Mesenchymal stem cell (in vitro differentiated cells and primary cell): ENCODE measurements around the gene SFTPA1.
"Not testable (repeated sequence)": the region's sequence is repeated elsewhere in the genome, so short reads cannot be mapped to it uniquely, and the experiment has no call there.

Experiments used
- DNase-seq: peaks from one replicate; pipeline ENCODE4 v3.0.0-alpha.2; 2013
- H2AFZ ChIP-seq: one replicate; pipeline ENCODE4 v1.6.1; 2013; ENCODE audit warnings: low read depth, mild to moderate bottlenecking, control low read depth, inconsistent platforms, low read length, moderate library complexity
- H2AK5ac ChIP-seq: 2 replicates; pipeline ENCODE4 v1.6.1; 2013; ENCODE audit warnings: low read length, moderate library complexity, mild to moderate bottlenecking, inconsistent platforms; ENCODE audit not compliant: severe bottlenecking
- H2BK120ac ChIP-seq: one replicate; pipeline ENCODE4 v1.6.1; 2013; ENCODE audit warnings: low read depth, mild to moderate bottlenecking, inconsistent platforms, low read length, moderate library complexity
- H2BK12ac ChIP-seq, 2 experiments: one replicate each; pipeline ENCODE4 v1.6.1; 2013; ENCODE audit warnings: inconsistent platforms in 2 of 2, low read length in 2 of 2, mild to moderate bottlenecking in 2 of 2, moderate library complexity in 2 of 2, control low read depth in 1 of 2
- H2BK15ac ChIP-seq: one replicate; pipeline ENCODE4 v1.6.1; 2013; ENCODE audit warnings: mild to moderate bottlenecking, low read depth, inconsistent platforms; ENCODE audit not compliant: poor library complexity, severe bottlenecking
- H2BK5ac ChIP-seq: 2 replicates; pipeline ENCODE4 v1.6.1; 2013; ENCODE audit warnings: low read depth, mild to moderate bottlenecking, low read length, control low read depth, inconsistent platforms; ENCODE audit not compliant: poor library complexity, severe bottlenecking
- H3K14ac ChIP-seq, 2 experiments: one replicate each; pipeline ENCODE4 v1.6.1; 2013; ENCODE audit warnings: inconsistent platforms in 2 of 2, low read length in 2 of 2, control low read depth in 1 of 2, mild to moderate bottlenecking in 1 of 2, moderate library complexity in 1 of 2
- H3K18ac ChIP-seq, 2 experiments: one replicate each; pipeline ENCODE4 v1.6.1; 2013; ENCODE audit warnings: inconsistent platforms in 2 of 2, low read length in 2 of 2, control low read depth in 1 of 2, low read depth in 1 of 2, mild to moderate bottlenecking in 1 of 2
- H3K23ac ChIP-seq, 2 experiments: one replicate each; pipeline ENCODE4 v1.6.1; 2013; ENCODE audit warnings: inconsistent platforms in 2 of 2, low read length in 2 of 2, mild to moderate bottlenecking in 2 of 2, moderate library complexity in 2 of 2, control low read depth in 1 of 2
- H3K27ac ChIP-seq: 2 replicates; pipeline ENCODE4 v1.5.1; 2013; ENCODE audit warnings: mild to moderate bottlenecking, moderate library complexity, low read length, control low read depth, inconsistent platforms; ENCODE audit not compliant: poor library complexity, severe bottlenecking
- H3K27me3 ChIP-seq, 2 experiments: 2 replicates each; pipeline versions ENCODE4 v1.6.1 to v1.7.0; 2013; ENCODE audit warnings: low read length in 2 of 2, mild to moderate bottlenecking in 2 of 2, moderate library complexity in 2 of 2, control low read depth in 1 of 2, inconsistent platforms in 1 of 2; ENCODE audit not compliant: control insufficient read depth in 1 of 2, insufficient read depth in 1 of 2
- H3K36me3 ChIP-seq, 2 experiments: 2 replicates each; pipeline versions ENCODE4 v1.6.1 to v1.7.0; 2013; ENCODE audit warnings: low read length in 2 of 2, control low read depth in 1 of 2, inconsistent platforms in 1 of 2, low read depth in 1 of 2, mild to moderate bottlenecking in 1 of 2; ENCODE audit not compliant: insufficient read depth in 2 of 2, control insufficient read depth in 1 of 2
- H3K4ac ChIP-seq, 2 experiments: one replicate each; pipeline ENCODE4 v1.6.1; 2013; ENCODE audit warnings: inconsistent platforms in 2 of 2, low read length in 2 of 2, mild to moderate bottlenecking in 2 of 2, moderate library complexity in 2 of 2, control low read depth in 1 of 2, low read depth in 1 of 2
- H3K4me1 ChIP-seq: 2 replicates; pipeline ENCODE4 v1.6.1; 2013; ENCODE audit warnings: low read depth, low read length, control low read depth; ENCODE audit not compliant: control insufficient read depth, insufficient read depth
- H3K4me2 ChIP-seq: 2 replicates; pipeline ENCODE4 v1.6.1; 2013; ENCODE audit warnings: low read length, mild to moderate bottlenecking, inconsistent platforms; ENCODE audit not compliant: poor library complexity, severe bottlenecking
- H3K4me3 ChIP-seq, 2 experiments: 2 replicates each; pipeline versions ENCODE4 v1.5.1 to v1.7.0; 2013; ENCODE audit warnings: low read length in 2 of 2, mild to moderate bottlenecking in 2 of 2, control low read depth in 1 of 2, low read depth in 1 of 2; ENCODE audit not compliant: insufficient read depth in 1 of 2
- H3K79me1 ChIP-seq: replicated peaks from 2 replicates; pipeline ENCODE4 v1.6.1; 2013; ENCODE audit warnings: mild to moderate bottlenecking, control low read depth, low read length, inconsistent platforms; ENCODE audit not compliant: poor library complexity, severe bottlenecking
- H3K9ac ChIP-seq: 2 replicates; pipeline ENCODE4 v1.7.0; 2013; ENCODE audit warnings: mild to moderate bottlenecking, low read length, moderate library complexity
- H3K9me3 ChIP-seq: 2 replicates; pipeline ENCODE4 v1.7.0; 2013; ENCODE audit warnings: mild to moderate bottlenecking, low read length; ENCODE audit not compliant: control insufficient read depth
- H4K8ac ChIP-seq: one replicate; pipeline ENCODE4 v1.6.1; 2013; ENCODE audit warnings: inconsistent platforms, mild to moderate bottlenecking, low read length, moderate library complexity
- H4K91ac ChIP-seq: one replicate; pipeline ENCODE4 v1.6.1; 2013; ENCODE audit warnings: mild to moderate bottlenecking, low read length, inconsistent platforms
- WGBS: methylation state at CpG from one replicate; pipeline ENCODE4 v1.1.7; 2013; ENCODE audit warnings: mixed read lengths; 5-methylcytosine and 5-hydroxymethylcytosine counted together

The SFTPA1 gene

DNA sequence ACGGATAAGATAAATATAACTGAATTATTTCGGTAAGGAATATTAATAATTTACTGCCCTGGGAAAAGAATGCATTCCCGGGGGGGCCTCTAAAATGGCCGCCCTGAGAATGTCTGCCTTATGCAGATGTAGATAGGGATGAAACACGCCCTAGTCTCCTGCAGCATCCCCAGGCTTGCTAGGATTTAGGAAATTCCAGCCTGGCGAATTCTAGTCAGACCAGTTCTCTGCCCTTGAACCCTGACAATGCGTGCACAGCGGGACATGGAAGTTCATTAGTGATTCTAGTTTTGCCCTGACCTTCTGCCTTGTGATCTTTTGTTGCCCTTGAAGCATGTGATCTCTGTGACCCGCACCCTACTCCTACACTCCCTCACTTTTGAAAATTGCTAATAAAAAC lies 11.1 kb upstream of the SFTPA1 start:
- not testable (repeated sequence) for H2BK120ac ChIP-seq, H3K79me1 ChIP-seq, H3K36me3 ChIP-seq, H4K91ac ChIP-seq, H2BK5ac ChIP-seq, H3K9ac ChIP-seq, H3K4me3 ChIP-seq, H3K27ac ChIP-seq, H3K18ac ChIP-seq, H4K8ac ChIP-seq, DNase-seq, H2AK5ac ChIP-seq, H2AFZ ChIP-seq, H3K4ac ChIP-seq, H3K23ac ChIP-seq, H2BK12ac ChIP-seq, H3K14ac ChIP-seq, H3K4me2 ChIP-seq, H2BK15ac ChIP-seq, H3K4me1 ChIP-seq
- peaks cover 27% of the 10 kb centered on the region for H3K9me3 ChIP-seq
- H3K27me3 ChIP-seq, result peaks cover 9 to 44% of the 10 kb centered on the region in 2 experiments
- WGBS, result 86% methylated on average over 9 of the region's 9 CpGs

- Histone ChIP-seq H3K4ac (no peak overlapping the region), H3K9ac (no peak overlapping the region), H3K27me3 (peaks cover 26 to 53% of the 10 kb centered on the region in 2 experiments), H3K27ac (no peak overlapping the region), H3K4me3 (no peak overlapping the region), H3K14ac (no peak overlapping the region), H2BK15ac (no peak overlapping the region), H2AK5ac (no peak overlapping the region), H3K36me3 (no peaks in the 10 kb centered on the region), H3K79me1 (no peaks in the 10 kb centered on the region), H3K23ac (no peak overlapping the region), H2BK12ac (no peak overlapping the region), H4K91ac (no peak overlapping the region), H3K4me1 (no peaks in the 10 kb centered on the region), H2BK120ac (no peak overlapping the region), H3K9me3 (peaks cover 27% of the 10 kb centered on the region), H3K18ac (no peak overlapping the region), H2BK5ac (no peak overlapping the region), H3K4me2 (no peak overlapping the region), H2AFZ (no peak overlapping the region), H4K8ac (no peak overlapping the region)
- 33% methylated on average over 1 of the region's 1 CpG for WGBS
- no peak for DNase-seq
Observed at GRCh38 chr10:79601939-79602338, 8.8 kb upstream of the SFTPA1 start.

DNA sequence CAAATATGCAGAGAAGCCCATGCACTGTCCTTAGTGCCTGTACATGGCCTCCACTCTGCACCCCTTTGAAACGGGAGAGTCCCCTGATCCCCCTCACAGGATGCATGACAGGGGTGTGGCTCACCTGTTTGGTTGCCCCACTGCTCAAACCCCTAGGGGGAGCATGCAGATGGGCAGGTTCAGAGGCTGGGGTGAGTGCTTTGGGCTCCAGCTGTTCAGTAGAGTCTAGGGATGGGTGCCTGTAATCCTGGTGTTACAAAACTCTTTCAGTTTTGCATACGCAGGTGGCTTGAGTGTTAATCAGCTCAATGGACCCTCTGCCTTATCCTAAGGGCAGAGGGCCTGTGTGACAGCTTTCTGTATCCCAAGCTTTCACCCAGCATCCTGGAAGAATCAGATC lies 7.8 kb upstream of the SFTPA1 start:
- H3K9ac ChIP-seq, result no peak overlapping the region

GRCh38 chr10:79604294-79604693 lies 6.4 kb upstream of the SFTPA1 start:
- H2AK5ac ChIP-seq, result no peak overlapping the region
- no peak overlapping the region for H3K4ac ChIP-seq
- peaks cover 8% of the 10 kb centered on the region for H3K9me3 ChIP-seq
- H3K9ac ChIP-seq, result no peak overlapping the region
- H3K4me1 ChIP-seq, result no peaks in the 10 kb centered on the region
- no peak overlapping the region for H3K4me2 ChIP-seq
- no peak overlapping the region for H2BK5ac ChIP-seq
- H2BK15ac ChIP-seq, result no peak overlapping the region
- H3K36me3 ChIP-seq, result no peaks in the 10 kb centered on the region
- H4K8ac ChIP-seq, result no peak overlapping the region
- H4K91ac ChIP-seq, result no peak overlapping the region
- no peak overlapping the region for H3K23ac ChIP-seq
- H3K4me3 ChIP-seq, result no peak overlapping the region
- H3K79me1 ChIP-seq, result no peaks in the 10 kb centered on the region
- WGBS, result 22% methylated on average over 1 of the region's 1 CpG
- no peak overlapping the region for H2BK12ac ChIP-seq
- no peak overlapping the region for H2BK120ac ChIP-seq
- H3K14ac ChIP-seq, result no peak overlapping the region
- H3K27me3 ChIP-seq, result peaks cover 37 to 70% of the 10 kb centered on the region in 2 experiments
- no peak overlapping the region for H3K27ac ChIP-seq
- no peak overlapping the region for H2AFZ ChIP-seq
- no peak overlapping the region for H3K18ac ChIP-seq
- DNase-seq, result no peak

More for the DNA sequence above, 7.8 kb upstream of the SFTPA1 start:
- no peak overlapping the region for H3K4ac ChIP-seq
- peaks cover 30 to 60% of the 10 kb centered on the region in 2 experiments for H3K27me3 ChIP-seq
- no peak overlapping the region for H4K8ac ChIP-seq
- no peaks in the 10 kb centered on the region for H3K79me1 ChIP-seq
- H3K4me2 ChIP-seq, result no peak overlapping the region
- no peak for DNase-seq
- H3K4me1 ChIP-seq, result no peaks in the 10 kb centered on the region
- no peak overlapping the region for H2AK5ac ChIP-seq
- no peak overlapping the region for H4K91ac ChIP-seq
- no peak overlapping the region for H2BK12ac ChIP-seq
- no peak overlapping the region for H2AFZ ChIP-seq
- H3K23ac ChIP-seq, result no peak overlapping the region
- no peak overlapping the region for H3K14ac ChIP-seq
- H3K36me3 ChIP-seq, result no peaks in the 10 kb centered on the region
- H2BK15ac ChIP-seq, result no peak overlapping the region
- no peak overlapping the region for H3K4me3 ChIP-seq
- H2BK120ac ChIP-seq, result no peak overlapping the region
- H3K18ac ChIP-seq, result no peak overlapping the region
- peaks cover 17% of the 10 kb centered on the region for H3K9me3 ChIP-seq
- H3K27ac ChIP-seq, result no peak overlapping the region
- WGBS, result 45% methylated on average over 2 of the region's 2 CpGs
- no peak overlapping the region for H2BK5ac ChIP-seq
